Measurements from ENCODE around the gene BRPF1. TPM values are rescaled to one million over a fixed set of nuclear protein-coding genes. Genes with fewer than 3 reads are reported as not detected.

BRPF1 gene
- total and polyA plus RNA-seq, 4 donors = 8.3 to 26.4 (median 16.0) TPM

- TF ChIP-seq CTCF (IDR thresholded peaks at IDR 0.05; ENCODE audit: control extremely low read depth, extremely low read depth) = no peak
- Histone ChIP-seq H3K9ac (ENCODE audit: insufficient read depth in 1 of 2, low read length in 2 of 2) (no peak overlapping the region), H3K36me3 (ENCODE audit: control insufficient read depth in 4 of 4, insufficient read depth in 4 of 4, low read length in 4 of 4) (peaks cover 10 to 35% (median 29%) of the 10 kb centered on the region in 4 donors), H3K27me3 (ENCODE audit: control insufficient read depth in 3 of 3, insufficient read depth in 3 of 3, low read length in 2 of 3) (no peaks in the 10 kb centered on the region), H3K27ac (ENCODE audit: low read depth in 1 of 2, low read length in 1 of 2) (no peak overlapping the region), H3K4me1 (ENCODE audit: control insufficient read depth in 5 of 5, insufficient read depth in 5 of 5, low read length in 5 of 5) (peaks cover 0 to 11% (median 0%) of the 10 kb centered on the region in 5 donors), H3K4me3 (no peak overlapping the region), H3K9me3 (ENCODE audit: control insufficient read depth in 4 of 4, insufficient read depth in 3 of 4, low read length in 3 of 4) (no peaks in the 10 kb centered on the region)
- 92 to 95% methylated on average over 13 of the region's 13 CpGs for WGBS, 2 donors
- ATAC-seq (ENCODE audit: insufficient read depth, low FRiP score) (no peak), DNase-seq (no peak)
Measured at GRCh38 chr3:9786825-9787669, 55.5 kb downstream of the BRPF1 start.

GRCh38 chr3:9787714-9788113 is 56.2 kb downstream of the BRPF1 start:
- H3K27me3 ChIP-seq (ENCODE audit: control insufficient read depth in 3 of 3, insufficient read depth in 3 of 3, low read length in 2 of 3) = no peaks in the 10 kb centered on the region
- H3K4me1 ChIP-seq (ENCODE audit: control insufficient read depth in 5 of 5, insufficient read depth in 5 of 5, low read length in 5 of 5) = peaks cover 0 to 12% (median 0%) of the 10 kb centered on the region in 5 donors
- TF ChIP-seq CTCF (IDR thresholded peaks at IDR 0.05; ENCODE audit: control extremely low read depth, extremely low read depth) = no peak
- H3K27ac ChIP-seq (ENCODE audit: low read depth in 1 of 2, low read length in 1 of 2) = no peak overlapping the region
- H3K4me3 ChIP-seq = no peak overlapping the region
- ATAC-seq (ENCODE audit: insufficient read depth, low FRiP score) (no peak), DNase-seq (no peak)
- peaks cover 5 to 33% (median 26%) of the 10 kb centered on the region in 4 donors for H3K36me3 ChIP-seq (ENCODE audit: control insufficient read depth in 4 of 4, insufficient read depth in 4 of 4, low read length in 4 of 4)
- no peaks in the 10 kb centered on the region for H3K9me3 ChIP-seq (ENCODE audit: control insufficient read depth in 4 of 4, insufficient read depth in 3 of 4, low read length in 3 of 4)
- H3K9ac ChIP-seq (ENCODE audit: insufficient read depth in 1 of 2, low read length in 2 of 2) = no peak overlapping the region
- 85 to 97% methylated on average over 6 of the region's 6 CpGs for WGBS, 2 donors

GRCh38 chr3:9791127-9791526 is 59.6 kb downstream of the BRPF1 start:
- no peaks in the 10 kb centered on the region for H3K9me3 ChIP-seq (ENCODE audit: control insufficient read depth in 4 of 4, insufficient read depth in 3 of 4, low read length in 3 of 4)
- H3K27me3 ChIP-seq (ENCODE audit: control insufficient read depth in 3 of 3, insufficient read depth in 3 of 3, low read length in 2 of 3) = no peaks in the 10 kb centered on the region
- H3K4me1 ChIP-seq (ENCODE audit: control insufficient read depth in 5 of 5, insufficient read depth in 5 of 5, low read length in 5 of 5) = peaks cover 0 to 21% (median 4%) of the 10 kb centered on the region in 5 donors
- H3K4me3 ChIP-seq = no peak overlapping the region
- peaks cover 3 to 23% (median 15%) of the 10 kb centered on the region in 4 donors for H3K36me3 ChIP-seq (ENCODE audit: control insufficient read depth in 4 of 4, insufficient read depth in 4 of 4, low read length in 4 of 4)
- no peak overlapping the region for H3K9ac ChIP-seq (ENCODE audit: insufficient read depth in 1 of 2, low read length in 2 of 2)
- no peak for TF ChIP-seq CTCF (IDR thresholded peaks at IDR 0.05; ENCODE audit: control extremely low read depth, extremely low read depth)
- no peak for ATAC-seq (ENCODE audit: insufficient read depth, low FRiP score)
- no peak for DNase-seq
- H3K27ac ChIP-seq (ENCODE audit: low read depth in 1 of 2, low read length in 1 of 2) = no peak overlapping the region
- 94 to 95% methylated on average over 11 of the region's 11 CpGs for WGBS, 2 donors
